Upper lobe of left lung (tissue), 6 donors: ENCODE measurements around the gene PDE7B. TPM values are rescaled to one million over a fixed set of nuclear protein-coding genes. Genes with fewer than 3 reads are reported as not detected.

Experiments
- ATAC-seq, 2 donors: fragments of 200-7000 bp; cut with Tn5 transposase; one replicate each; pipeline ENCODE4 v1.9.1; 2022; ENCODE audit warnings: mild to moderate bottlenecking in 2 of 2, moderate library complexity in 2 of 2; ENCODE audit not compliant: low FRiP score in 2 of 2
- DNase-seq, 2 donors: peaks; one replicate each; pipeline ENCODE4 v3.0.0-alpha.2; 2019 to 2020
- H3K27ac ChIP-seq, 4 donors: fragments of 200-600 bp; sonication (generic); one replicate each; pipeline ENCODE4 v1.5.1; 2016 to 2019
- H3K27me3 ChIP-seq, 4 donors: fragments of 200-600 bp; sonication (generic); one replicate each; pipeline ENCODE4 v1.5.1; 2017 to 2019
- H3K36me3 ChIP-seq, 4 donors: fragments of 200-600 bp; sonication (generic); one replicate each; pipeline ENCODE4 v1.5.1; 2016 to 2019
- H3K4me1 ChIP-seq, 4 donors: fragments of 200-600 bp; sonication (generic); one replicate each; pipeline ENCODE4 v1.5.1; 2018 to 2019
- H3K4me3 ChIP-seq, 4 donors: fragments of 200-600 bp; sonication (generic); one replicate each; pipeline ENCODE4 v1.5.1; 2017 to 2019; ENCODE audit warnings: mild to moderate bottlenecking in 2 of 4, moderate library complexity in 1 of 4
- H3K9me3 ChIP-seq, 4 donors: fragments of 200-600 bp; sonication (generic); one replicate each; pipeline ENCODE4 v1.5.1; 2018 to 2019
- EP300 ChIP-seq, 4 donors: sonication (generic); formaldehyde crosslinking; IDR thresholded peaks; one replicate each; pipeline ENCODE4 v1.5.1; 2017; ENCODE audit warnings: antibody characterized with exemption in 4 of 4, control low read depth in 2 of 4
- POLR2A ChIP-seq, 4 donors: fragments of 450-650 bp; IDR thresholded peaks; one replicate each; pipeline ENCODE4 v1.5.1; 2016 to 2017; ENCODE audit warnings: antibody characterized with exemption in 4 of 4, mild to moderate bottlenecking in 2 of 4
- POLR2AphosphoS5 ChIP-seq, 2 donors: sonication (generic); formaldehyde crosslinking; IDR thresholded peaks; one replicate each; pipeline ENCODE4 v1.5.1; 2017; ENCODE audit warnings: antibody characterized with exemption in 2 of 2
- WGBS, 2 donors: methylation state at CpG; one replicate each; pipeline ENCODE4 v1.1.5; 2017 to 2018; 5-methylcytosine and 5-hydroxymethylcytosine counted together
- total RNA-seq, 6 donors: library from RNA; depleted of rRNA in 4 of 6; stranded (reverse); fragments of >200 nt in 4 of 6; gene quantifications; one replicate each; pipeline versions ENCODE4 v1.1.0 to v1.2.1, GENCODE V29; 2016 to 2021
- TF ChIP-seq, protein P1 (sequence below), 6 experiments: fragments of 450-650 bp in 4 of 6; fragments of 200-600 bp in 2 of 6; sonication (generic) in 2 of 6; IDR thresholded peaks; one replicate each; pipeline ENCODE4 v1.5.1; 2016 to 2019; ENCODE audit warnings: antibody characterized with exemption in 6 of 6
- donor health status: DM: no; HTN: no; CAD: no; lungs with moderate emphysema.
- donor health status: DM: no; HTN: yes; CAD: no; lungs with severe emphysema.

Gene PDE7B
- total RNA-seq, 6 donors from 2014 or later: 1.0 to 4.4 (median 2.6) TPM

- DNase-seq (no peak), ATAC-seq (no peak)
- H3K9me3 ChIP-seq: no peaks in the 10 kb centered on the region
- 65 to 70% methylated on average over 2 of the region's 2 CpGs for WGBS, 2 donors
- H3K36me3 ChIP-seq: no peaks in the 10 kb centered on the region
- no peak overlapping the region for H3K4me3 ChIP-seq
- peaks cover 0 to 2% (median 0%) of the 10 kb centered on the region in 4 donors for H3K4me1 ChIP-seq
- no peak for TF ChIP-seq POLR2A (IDR thresholded peaks at IDR 0.05)
- TF ChIP-seq, protein P1, sequence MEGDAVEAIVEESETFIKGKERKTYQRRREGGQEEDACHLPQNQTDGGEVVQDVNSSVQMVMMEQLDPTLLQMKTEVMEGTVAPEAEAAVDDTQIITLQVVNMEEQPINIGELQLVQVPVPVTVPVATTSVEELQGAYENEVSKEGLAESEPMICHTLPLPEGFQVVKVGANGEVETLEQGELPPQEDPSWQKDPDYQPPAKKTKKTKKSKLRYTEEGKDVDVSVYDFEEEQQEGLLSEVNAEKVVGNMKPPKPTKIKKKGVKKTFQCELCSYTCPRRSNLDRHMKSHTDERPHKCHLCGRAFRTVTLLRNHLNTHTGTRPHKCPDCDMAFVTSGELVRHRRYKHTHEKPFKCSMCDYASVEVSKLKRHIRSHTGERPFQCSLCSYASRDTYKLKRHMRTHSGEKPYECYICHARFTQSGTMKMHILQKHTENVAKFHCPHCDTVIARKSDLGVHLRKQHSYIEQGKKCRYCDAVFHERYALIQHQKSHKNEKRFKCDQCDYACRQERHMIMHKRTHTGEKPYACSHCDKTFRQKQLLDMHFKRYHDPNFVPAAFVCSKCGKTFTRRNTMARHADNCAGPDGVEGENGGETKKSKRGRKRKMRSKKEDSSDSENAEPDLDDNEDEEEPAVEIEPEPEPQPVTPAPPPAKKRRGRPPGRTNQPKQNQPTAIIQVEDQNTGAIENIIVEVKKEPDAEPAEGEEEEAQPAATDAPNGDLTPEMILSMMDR (IDR thresholded peaks at IDR 0.05): no peak
- no peak for TF ChIP-seq POLR2AphosphoS5 (IDR thresholded peaks at IDR 0.05)
- TF ChIP-seq EP300 (IDR thresholded peaks at IDR 0.05): no peak
- no peak overlapping the region for H3K27ac ChIP-seq
- no peaks in the 10 kb centered on the region for H3K27me3 ChIP-seq
These were observed 23.9 kb downstream of the PDE7B start for GRCh38 chr6:135875446-135875845.

GRCh38 chr6:135876058-135876457 lies 24.6 kb downstream of the PDE7B start:
- WGBS, 2 donors: 88 to 96% methylated on average over 4 of the region's 4 CpGs
- no peak for DNase-seq
- Histone ChIP-seq H3K27ac (no peak overlapping the region), H3K27me3 (no peaks in the 10 kb centered on the region), H3K4me3 (no peak overlapping the region), H3K9me3 (no peaks in the 10 kb centered on the region), H3K4me1 (peaks cover 0 to 7% (median 0%) of the 10 kb centered on the region in 4 donors), H3K36me3 (no peaks in the 10 kb centered on the region)
- TF ChIP-seq EP300 (IDR thresholded peaks at IDR 0.05) (no peak), POLR2AphosphoS5 (IDR thresholded peaks at IDR 0.05) (no peak), POLR2A (IDR thresholded peaks at IDR 0.05) (no peak)
- TF ChIP-seq, protein P1 (IDR thresholded peaks at IDR 0.05): no peak
- no peak for ATAC-seq

DNA sequence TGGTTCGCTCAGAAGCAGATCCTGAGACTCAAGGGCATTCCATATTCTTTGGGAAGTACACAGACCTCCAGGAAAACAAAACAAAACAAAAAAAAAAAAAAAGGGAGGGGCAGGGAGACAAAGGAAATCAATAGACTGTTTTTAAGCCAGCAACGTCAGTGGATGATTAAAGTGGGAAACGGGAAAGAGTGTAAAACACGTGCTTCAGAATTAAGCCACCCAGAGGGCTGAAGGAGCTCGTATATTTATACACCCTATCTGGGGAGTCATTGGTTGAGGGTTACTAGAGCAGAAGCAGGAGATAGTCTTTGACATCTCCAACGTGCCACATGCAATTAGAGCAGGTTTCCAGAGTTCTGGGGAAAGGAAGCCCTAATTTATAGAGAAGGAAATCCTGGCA lies 26.2 kb downstream of the PDE7B start:
- ATAC-seq (no peak), DNase-seq (no peak)
- H3K4me3 ChIP-seq: no peak overlapping the region
- no peaks in the 10 kb centered on the region for H3K27me3 ChIP-seq
- TF ChIP-seq, protein P1 (IDR thresholded peaks at IDR 0.05): no peak
- no peak for TF ChIP-seq POLR2AphosphoS5 (IDR thresholded peaks at IDR 0.05)
- no peak overlapping the region for H3K27ac ChIP-seq
- WGBS, 2 donors: 66 to 72% methylated on average over 6 of the region's 6 CpGs
- peaks cover 0 to 7% (median 0%) of the 10 kb centered on the region in 4 donors for H3K4me1 ChIP-seq
- H3K9me3 ChIP-seq: no peaks in the 10 kb centered on the region
- no peaks in the 10 kb centered on the region for H3K36me3 ChIP-seq

DNA sequence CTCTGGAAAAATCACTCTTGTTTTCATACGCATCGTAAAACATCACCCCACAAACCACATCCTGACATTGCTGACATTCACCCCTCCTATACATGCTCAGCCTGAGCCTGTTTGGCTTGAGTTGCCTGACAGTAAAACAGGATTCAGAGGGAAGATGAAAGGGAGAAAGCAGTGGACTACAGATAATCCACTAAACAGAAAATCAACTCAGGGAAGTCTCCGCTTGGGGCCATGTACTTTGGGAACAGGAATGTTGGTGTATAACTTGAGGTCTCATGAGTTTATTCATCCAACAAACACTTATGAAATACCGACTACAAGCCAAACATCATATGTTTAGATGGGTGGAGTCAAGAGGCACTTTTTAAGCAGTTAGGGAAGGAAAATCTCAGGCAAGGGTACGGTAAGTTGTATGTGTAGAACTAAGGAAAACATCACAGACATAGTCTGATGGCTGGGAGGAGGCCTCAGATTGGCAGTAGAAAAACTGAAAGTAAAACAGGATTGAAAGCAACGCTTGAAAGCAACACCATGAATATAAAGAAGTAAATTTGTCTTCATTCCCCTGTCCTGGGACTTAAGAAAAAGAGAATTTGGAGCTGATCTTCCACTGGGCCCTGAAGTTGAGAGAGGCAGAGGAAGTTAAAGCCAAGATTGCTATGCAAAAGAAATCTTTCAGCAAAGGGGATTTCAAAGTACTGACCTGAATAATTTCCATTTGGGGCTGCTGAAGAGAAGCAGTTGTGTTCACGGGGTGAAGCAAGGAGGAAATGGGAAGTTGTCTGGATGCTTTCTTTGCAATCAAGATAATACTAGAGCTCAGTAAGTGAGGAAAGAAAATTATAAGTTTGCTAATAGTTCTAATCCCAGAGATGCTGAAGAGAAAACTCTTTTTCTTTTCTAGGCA lies 28.8 kb downstream of the PDE7B start:
- WGBS, 2 donors: 38 to 55% methylated on average over 7 of the region's 7 CpGs

More for the DNA sequence above, 28.8 kb downstream of the PDE7B start:
- Histone ChIP-seq H3K4me1 (peaks cover 0 to 7% (median 0%) of the 10 kb centered on the region in 4 donors), H3K4me3 (peak overlapping the region in 1 of 4 donors; percentile 9), H3K36me3 (no peaks in the 10 kb centered on the region), H3K9me3 (no peaks in the 10 kb centered on the region), H3K27me3 (no peaks in the 10 kb centered on the region), H3K27ac (peak overlapping the region in 2 of 4 donors; percentile 38 to 41)
- ATAC-seq (peak; percentile 39 to 53), DNase-seq (no peak)
- no peak for TF ChIP-seq POLR2AphosphoS5 (IDR thresholded peaks at IDR 0.05)
- no peak for TF ChIP-seq EP300 (IDR thresholded peaks at IDR 0.05)
- TF ChIP-seq, protein P1 (IDR thresholded peaks at IDR 0.05): no peak
- no peak for TF ChIP-seq POLR2A (IDR thresholded peaks at IDR 0.05)
